ENCODE measurements around the gene STX5.
A peak's percentile ranks its signal among the peaks of the same experiment; 100 is the strongest.

The STX5 gene

GRCh38 chr11:62831520-62832335 lies at the start of gene STX5:
TSS of gene STX5 (minus strand) at chr11:62832051. CDS start at chr11:62831243, 808 bp downstream.
- peak; percentile 100 for DNase-seq
- Histone ChIP-seq H3K27me3 (no peaks in the 10 kb centered on the region), H3K36me3 (peaks cover 9 to 43% (median 32%) of the 10 kb centered on the region in 3 donors), H3K4me3 (peak within 1 kb of the TSS; percentile 63 to 76), H3K9me3 (no peaks in the 10 kb centered on the region), H3K4me1 (peaks cover 7 to 53% (median 40%) of the 10 kb centered on the region in 4 donors), H3K27ac (peak within 1 kb of the TSS; percentile 91 to 93)
- intact Hi-C loops (cut with DNase I; ENCODE audit: low total_unique reads), result no loop called here
- no peak for TF ChIP-seq CTCF (IDR thresholded peaks at IDR 0.05)

- H3K4me3 ChIP-seq, result peak within 1 kb of the TSS; percentile 78 to 94
- peak within 1 kb of the TSS; percentile 95 to 99 for H3K27ac ChIP-seq
- H3K36me3 ChIP-seq, result peaks cover 35 to 38% (median 36%) of the 10 kb centered on the region in 3 donors
- no peaks in the 10 kb centered on the region for H3K27me3 ChIP-seq
- intact Hi-C loops (cut with DNase I; ENCODE audit: low total_unique reads), result no loop called here
- DNase-seq, result peak; percentile 81 to 95
- H3K4me1 ChIP-seq, result peaks cover 0 to 61% (median 46%) of the 10 kb centered on the region in 4 donors
- TF ChIP-seq CTCF (IDR thresholded peaks at IDR 0.05), result peak; percentile 46 to 65
- H3K9me3 ChIP-seq, result no peaks in the 10 kb centered on the region
Measured at GRCh38 chr11:62880803-62881578, 49.1 kb upstream of the STX5 start, which contains the start of gene SLC3A2. TSS of gene SLC3A2 (plus strand) at chr11:62880896. CDS start at chr11:62881024, 128 bp downstream.

DNA sequence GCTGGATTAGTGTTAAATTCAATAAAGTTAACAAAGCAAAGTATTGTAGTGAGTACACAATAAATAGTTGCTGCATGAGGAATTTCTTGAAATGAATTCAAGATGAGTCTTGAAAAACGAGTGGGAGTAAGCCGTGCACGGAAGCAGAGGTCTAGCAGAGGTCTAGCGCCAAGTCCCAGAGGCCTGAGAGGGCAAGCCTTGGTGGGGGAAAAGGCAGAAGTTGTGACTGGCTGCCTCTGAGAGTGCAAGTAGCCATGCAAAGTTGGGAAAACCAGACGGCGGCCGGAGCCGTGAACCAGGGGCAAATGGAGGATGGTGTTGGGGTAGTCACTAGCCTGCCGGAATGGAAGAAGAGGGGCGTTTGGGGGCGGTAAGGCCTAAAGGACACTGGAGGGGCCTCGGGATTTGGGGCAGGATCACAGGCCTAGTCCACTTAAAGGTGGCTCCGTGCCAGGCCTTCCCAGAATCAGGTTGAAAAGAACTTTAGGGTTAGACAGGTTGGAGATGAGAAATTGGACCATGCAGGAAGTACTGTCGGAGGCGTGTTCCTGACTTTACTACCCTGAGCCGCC lies 48.5 kb upstream of the STX5 start:
- intact Hi-C loops (cut with DNase I; ENCODE audit: low total_unique reads), result no loop called here
- H3K27me3 ChIP-seq, result no peaks in the 10 kb centered on the region

DNA sequence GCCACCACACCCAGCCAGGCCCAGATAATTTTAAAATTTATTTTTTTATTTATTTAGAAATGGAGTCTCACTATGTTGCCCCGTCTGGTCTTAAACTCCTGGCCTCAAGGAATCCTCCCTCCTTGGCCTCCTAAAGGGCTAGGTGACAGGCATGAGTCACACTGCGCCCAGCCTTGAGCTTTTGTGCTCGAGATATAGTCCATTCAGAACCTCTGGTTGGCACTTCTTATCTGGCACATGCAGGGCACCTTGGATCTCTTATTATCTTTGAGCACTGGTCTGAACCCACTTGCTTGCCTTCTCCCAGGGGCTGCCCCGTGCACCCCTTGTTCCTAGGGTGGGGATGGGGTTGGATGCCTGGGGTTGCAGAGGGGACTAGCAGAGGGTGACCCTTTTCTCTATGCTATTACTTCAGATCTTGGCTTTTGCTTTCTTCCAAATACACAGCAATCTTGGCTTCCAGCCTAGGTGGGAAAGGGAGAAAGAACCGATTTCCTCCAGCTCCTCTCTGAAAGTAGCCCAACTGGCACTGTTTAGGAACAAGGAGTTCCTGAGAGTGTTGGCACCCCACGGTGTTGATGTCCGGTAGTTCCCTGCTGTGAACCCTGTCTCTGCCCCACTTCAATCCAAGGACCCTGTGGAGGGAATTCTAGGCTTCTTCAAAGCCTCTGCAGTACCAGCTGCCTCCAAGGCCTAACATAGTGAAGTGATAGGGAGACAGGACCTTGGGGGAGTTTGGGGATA lies 47.6 kb upstream of the STX5 start:
- Histone ChIP-seq H3K4me1 (peaks cover 0 to 48% (median 39%) of the 10 kb centered on the region in 4 donors), H3K4me3 (peak overlapping the region; percentile 78 to 94), H3K9me3 (no peaks in the 10 kb centered on the region), H3K36me3 (peaks cover 19 to 23% (median 21%) of the 10 kb centered on the region in 3 donors), H3K27ac (peak overlapping the region; percentile 95 to 99), H3K27me3 (no peaks in the 10 kb centered on the region)
- DNase-seq, result peak; percentile 70 to 85
- peak in 1 of 2 experiments; percentile 16 for TF ChIP-seq CTCF (IDR thresholded peaks at IDR 0.05)
- intact Hi-C loops (cut with DNase I; ENCODE audit: low total_unique reads), result loop anchor here (2.0 kb wide), 1 partner anchor 45 kb away; no protein-coding TSS in a partner anchor

More for the DNA sequence above, 48.5 kb upstream of the STX5 start:
- peak overlapping the region; percentile 78 to 94 for H3K4me3 ChIP-seq
- TF ChIP-seq CTCF (IDR thresholded peaks at IDR 0.05), result no peak
- peak overlapping the region; percentile 95 to 99 for H3K27ac ChIP-seq
- no peaks in the 10 kb centered on the region for H3K9me3 ChIP-seq
- H3K4me1 ChIP-seq, result peaks cover 0 to 55% (median 43%) of the 10 kb centered on the region in 4 donors
- H3K36me3 ChIP-seq, result peaks cover 28 to 32% (median 30%) of the 10 kb centered on the region in 3 donors
- peak in 1 of 2 donors; percentile 90 for DNase-seq

DNA sequence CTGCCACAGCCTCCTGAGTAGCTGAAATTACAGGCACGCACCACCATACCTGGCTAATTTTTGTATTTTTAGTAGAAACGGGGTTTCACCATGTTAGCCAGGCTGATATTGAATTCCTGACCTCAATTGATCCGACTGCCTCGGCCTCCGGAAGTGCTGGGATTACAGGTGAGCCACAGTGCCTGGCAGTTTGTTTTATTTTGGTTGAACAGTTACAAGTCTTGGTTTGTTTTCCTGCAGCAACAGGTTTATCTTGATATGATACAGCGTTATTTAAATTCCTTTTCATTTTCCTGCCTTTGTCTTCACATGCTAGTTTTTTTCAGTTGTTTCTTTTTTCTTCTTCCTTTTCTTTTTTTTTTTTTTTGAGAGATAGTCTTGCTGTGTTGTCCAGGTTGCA lies 44.9 kb upstream of the STX5 start:
- Histone ChIP-seq H3K27ac (no peak overlapping the region), H3K4me3 (no peak overlapping the region), H3K9me3 (no peaks in the 10 kb centered on the region), H3K27me3 (no peaks in the 10 kb centered on the region), H3K36me3 (no peaks in the 10 kb centered on the region), H3K4me1 (peaks cover 0 to 22% (median 19%) of the 10 kb centered on the region in 4 donors)
- no peak for DNase-seq
- intact Hi-C loops (cut with DNase I; ENCODE audit: low total_unique reads), result no loop called here
- TF ChIP-seq CTCF (IDR thresholded peaks at IDR 0.05), result no peak

Measured in tibial artery (tissue), 4 donors.